GM12872 (cell line): ENCODE data around the gene EXOC3.

Experiments used
- CTCF ChIP-seq: IDR thresholded peaks from 3 replicates; pipeline ENCODE4 v1.5.1; 2011; ENCODE audit warnings: low read depth, mild to moderate bottlenecking, low read length, moderate library complexity; ENCODE audit not compliant: insufficient read depth

EXOC3 gene

GRCh38 chr5:515273-515836 is 72.4 kb downstream of the EXOC3 start:
- no peak for TF ChIP-seq CTCF

- TF ChIP-seq CTCF, result no peak
Observed at GRCh38 chr5:516338-516925, 73.5 kb downstream of the EXOC3 start.
